HG03045 (cell line): ENCODE data around the gene LAMTOR4.
"Not testable (repeated sequence)": the region's sequence is repeated elsewhere in the genome, so short reads cannot be mapped to it uniquely, and the experiment has no call there.

ENCODE experiments used
- ATAC-seq: cut with Tn5 transposase; IDR thresholded peaks from one replicate; pipeline ENCODE4 v1.9.1; 2021; ENCODE audit warnings: mild to moderate bottlenecking, moderate library complexity; ENCODE audit not compliant: unreplicated experiment

LAMTOR4 gene

GRCh38 chr7:100169147-100169850 is 20.6 kb downstream of the LAMTOR4 start:
- ATAC-seq, result no peak

GRCh38 chr7:100170101-100170897 is 21.6 kb downstream of the LAMTOR4 start:
- ATAC-seq, result no peak

DNA sequence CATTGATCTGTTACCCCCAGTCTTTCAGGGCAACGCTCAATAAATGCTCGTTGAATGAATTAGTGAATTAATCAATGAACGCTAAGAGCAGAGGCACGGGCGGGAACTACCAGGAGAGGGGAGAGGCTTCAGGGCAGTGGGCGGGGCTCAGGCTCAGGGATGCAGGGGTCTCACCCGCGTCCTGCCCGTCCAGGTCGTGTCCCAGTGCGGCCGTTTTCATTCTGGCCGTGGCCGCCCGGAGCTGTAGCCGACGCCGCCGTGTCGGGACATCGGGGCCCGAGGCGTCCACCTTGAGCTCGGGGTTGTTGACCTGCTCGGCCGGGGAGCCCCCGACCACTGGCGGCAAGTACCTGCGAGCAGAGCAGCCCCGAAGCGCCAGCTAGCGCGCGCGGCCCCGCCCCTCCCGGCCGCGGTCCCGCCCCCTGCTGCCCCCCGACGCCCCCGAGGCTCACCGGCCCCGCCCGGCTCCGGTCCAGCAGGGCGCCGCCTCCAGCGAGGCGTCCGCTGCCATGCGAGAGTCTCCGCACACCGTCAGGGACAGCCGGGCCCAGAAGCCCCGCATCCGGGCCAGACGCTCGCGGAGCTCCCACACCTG is 22.5 kb downstream of the LAMTOR4 start:
- no peak for ATAC-seq

DNA sequence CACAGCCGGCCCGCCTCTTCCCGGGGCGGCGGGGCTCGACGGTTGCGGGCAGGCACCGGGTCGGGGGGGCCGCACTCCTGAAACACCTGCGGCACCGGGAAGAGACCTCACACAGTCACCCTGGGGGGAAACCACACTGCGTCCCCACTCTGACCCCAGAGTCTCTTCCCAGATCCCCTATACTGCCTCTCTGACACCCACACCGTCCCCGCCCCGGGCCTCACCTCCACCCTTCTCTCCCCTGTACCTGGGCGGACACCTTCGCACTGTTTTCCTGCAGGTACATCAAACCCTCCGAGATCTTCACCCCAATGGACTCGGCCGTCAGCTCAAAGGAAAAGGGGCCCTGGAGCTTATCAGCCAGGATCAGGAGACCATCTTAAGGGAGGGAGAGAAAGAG is 23.1 kb downstream of the LAMTOR4 start:
- no peak for ATAC-seq

DNA sequence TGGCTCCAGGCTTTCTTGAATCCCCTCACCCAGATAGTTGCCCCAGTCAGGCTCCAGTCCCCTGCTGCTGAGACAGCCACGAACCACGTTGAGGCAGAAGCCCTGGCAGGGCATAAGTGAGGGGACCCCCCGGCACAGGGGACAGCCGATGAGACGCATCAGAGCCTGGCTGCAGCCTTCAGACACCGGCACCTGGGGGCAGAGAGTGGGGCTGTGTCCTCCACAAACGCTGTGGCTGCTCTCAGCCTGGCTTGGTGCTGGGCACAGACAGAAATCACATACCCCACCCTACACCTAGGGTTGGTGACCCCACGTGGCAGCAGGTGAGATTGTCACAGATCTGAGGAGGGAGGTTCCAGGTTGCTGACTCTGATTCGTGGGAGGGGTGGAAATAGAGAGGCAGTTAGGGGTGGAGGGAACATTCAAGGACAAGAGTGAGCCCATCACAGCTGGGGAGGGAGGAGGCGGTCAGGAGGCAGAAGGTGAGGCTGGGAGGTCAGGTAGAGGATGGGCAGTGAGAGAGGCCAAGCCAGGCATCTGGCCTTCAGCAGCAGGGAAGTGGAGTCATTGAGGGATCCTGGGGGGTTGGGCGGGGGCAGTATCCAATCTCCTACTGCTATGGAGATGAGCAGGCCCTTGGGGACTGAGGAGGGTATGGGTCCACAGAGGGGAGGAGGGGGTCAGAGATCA is 25.2 kb downstream of the LAMTOR4 start:
- no peak for ATAC-seq

GRCh38 chr7:100174582-100174981 is 25.9 kb downstream of the LAMTOR4 start:
- no peak for ATAC-seq

DNA sequence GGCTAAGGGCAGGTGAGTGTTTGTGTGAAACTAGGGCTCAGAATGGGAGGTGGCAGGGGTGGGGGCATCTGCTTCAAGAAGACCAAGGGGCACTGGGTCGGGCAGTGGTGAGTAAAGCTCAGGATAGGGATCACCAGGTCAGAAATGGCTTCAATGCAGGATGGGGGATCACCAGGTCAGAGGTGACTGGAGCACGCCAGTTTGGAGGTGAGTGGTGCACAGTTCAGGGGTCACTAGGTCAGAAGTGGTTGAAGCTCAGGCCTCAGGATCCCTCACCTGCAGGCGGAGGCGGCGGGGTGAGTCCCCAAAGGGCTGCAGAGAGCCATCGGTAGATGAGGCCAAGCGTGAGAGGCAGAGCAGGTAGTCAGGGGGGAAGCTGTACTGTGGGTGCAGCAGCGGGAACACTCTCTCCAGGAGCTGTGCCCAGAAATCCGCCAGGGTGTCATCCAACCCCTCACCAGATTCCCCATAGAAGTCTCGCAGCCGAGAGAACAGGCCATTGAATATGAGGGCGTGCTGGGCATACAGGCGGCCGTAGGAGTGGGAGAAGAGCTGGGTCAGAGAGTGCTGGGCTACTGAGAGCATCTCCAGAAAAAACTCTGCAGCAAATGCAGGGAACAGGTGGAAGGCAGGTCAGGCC is 26.7 kb downstream of the LAMTOR4 start:
- no peak for ATAC-seq

DNA sequence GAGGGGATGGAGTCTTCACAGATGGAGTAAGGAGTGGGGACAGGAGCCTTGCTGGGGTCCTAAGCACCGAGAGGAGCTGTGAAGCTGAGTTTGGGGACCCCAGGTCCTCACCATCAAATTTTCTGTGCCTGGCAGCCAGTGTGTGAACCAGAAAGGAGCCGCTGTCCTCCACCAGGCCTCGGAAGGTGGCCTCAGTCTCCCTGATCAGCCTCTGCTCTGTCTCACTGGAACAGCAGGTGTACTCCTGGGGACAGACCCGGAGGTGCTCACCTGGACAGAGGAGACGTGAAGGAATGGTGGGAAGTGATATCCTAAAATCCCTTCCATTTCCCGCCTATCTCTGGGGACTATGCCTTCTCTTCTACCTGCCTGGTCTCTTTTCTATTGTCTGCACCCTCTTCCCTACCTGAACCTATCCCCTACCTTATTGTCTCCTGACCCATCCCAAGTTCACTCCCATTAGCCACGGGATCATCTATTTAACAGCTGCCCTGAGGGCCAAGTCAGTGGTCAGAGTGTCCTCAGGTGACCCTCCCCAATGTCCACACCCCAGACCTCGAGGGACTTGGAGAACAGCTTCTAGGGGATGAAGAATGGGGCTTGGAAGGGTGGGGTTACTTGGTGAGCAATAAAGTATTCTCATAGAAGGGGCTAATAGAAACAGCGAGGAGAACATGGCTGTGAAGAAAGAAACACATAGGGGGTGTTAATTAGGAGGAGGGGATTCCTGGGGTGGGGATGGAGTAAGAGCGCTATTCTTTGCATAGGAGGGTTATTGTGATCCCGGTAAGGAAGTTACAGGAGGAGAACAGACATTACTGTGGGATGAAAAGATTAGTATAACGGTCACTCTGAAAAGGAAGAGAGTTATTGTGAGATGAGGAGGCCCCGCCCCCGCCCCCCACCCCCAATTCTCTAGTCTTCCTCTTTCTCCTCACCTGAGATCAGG is 27.7 kb downstream of the LAMTOR4 start:
- ATAC-seq, result no peak

- peak; percentile 90 for ATAC-seq
Measured at GRCh38 chr7:100177045-100178001, 28.6 kb downstream of the LAMTOR4 start, which contains the start of the genes GPC2 and STAG3. Gene GPC2, minus strand, starts transcription at chr7:100177381. Its CDS starts 182 bp downstream, at chr7:100177199. Gene STAG3, plus strand, starts transcription at chr7:100177918. Its CDS starts 2,639 bp downstream, at chr7:100180557.

- not testable (repeated sequence) for ATAC-seq
Measured at GRCh38 chr7:100180084-100180483, 31.4 kb downstream of the LAMTOR4 start.

- not testable (repeated sequence) for ATAC-seq
Measured at GRCh38 chr7:100182616-100183015, 33.9 kb downstream of the LAMTOR4 start.

DNA sequence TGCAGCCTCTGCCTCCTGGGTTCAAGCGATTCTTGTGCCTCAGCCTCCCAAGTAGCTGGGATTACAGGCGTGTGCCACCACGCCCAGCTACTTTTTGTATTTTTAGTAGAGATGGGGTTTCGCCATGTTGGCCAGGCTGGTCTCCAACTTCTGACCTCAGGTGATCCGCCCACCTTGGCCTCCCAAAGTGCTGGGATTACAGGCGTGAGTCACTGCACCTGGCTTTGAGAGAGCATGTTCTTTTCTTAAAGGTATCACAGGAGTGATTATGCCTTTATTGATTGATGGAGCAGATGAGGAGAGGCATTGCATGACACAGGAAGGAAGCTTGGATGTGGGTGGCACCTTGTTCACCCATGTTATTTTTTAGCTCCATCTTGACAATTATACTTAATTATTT is 34.4 kb downstream of the LAMTOR4 start:
- not testable (repeated sequence) for ATAC-seq

DNA sequence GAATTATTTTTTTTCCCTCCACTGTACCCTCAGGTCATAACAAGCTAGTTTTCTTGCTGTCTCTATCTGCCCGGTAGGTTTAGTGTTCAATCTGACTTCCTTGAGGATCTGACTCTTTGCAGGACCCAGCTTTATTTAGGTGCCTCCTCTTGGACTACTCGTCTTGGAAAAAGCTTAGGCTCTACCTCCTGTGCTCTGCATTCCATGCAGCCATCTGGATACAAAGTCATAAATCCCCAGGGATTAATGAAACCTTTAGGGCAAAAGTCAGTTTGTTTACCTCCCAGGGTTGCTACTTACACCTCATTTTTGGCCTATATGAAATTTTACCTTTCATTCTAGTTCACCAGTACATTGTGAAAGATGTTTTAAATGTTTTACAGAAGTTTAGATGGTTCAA is 37.0 kb downstream of the LAMTOR4 start:
- ATAC-seq, result no peak

DNA sequence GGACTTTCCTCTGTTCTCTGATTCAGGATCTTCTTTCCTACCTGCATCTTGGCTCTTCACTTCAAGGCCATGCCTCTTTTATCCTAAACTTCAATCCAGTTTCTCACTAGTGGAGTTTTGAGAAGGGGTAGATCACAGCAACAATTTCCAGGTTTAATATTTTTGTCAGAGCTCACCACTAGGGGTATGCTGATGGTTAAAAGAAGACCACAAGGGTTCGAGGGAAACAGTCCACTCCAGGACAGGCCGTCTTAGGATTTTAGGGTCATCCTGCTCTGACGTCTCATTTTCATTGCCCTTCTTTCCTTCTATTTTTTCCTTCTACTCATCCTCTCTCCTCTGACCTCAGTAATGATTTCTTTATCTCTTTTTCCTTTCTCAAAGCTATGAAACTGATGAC is 40.3 kb downstream of the LAMTOR4 start:
- ATAC-seq, result no peak

DNA sequence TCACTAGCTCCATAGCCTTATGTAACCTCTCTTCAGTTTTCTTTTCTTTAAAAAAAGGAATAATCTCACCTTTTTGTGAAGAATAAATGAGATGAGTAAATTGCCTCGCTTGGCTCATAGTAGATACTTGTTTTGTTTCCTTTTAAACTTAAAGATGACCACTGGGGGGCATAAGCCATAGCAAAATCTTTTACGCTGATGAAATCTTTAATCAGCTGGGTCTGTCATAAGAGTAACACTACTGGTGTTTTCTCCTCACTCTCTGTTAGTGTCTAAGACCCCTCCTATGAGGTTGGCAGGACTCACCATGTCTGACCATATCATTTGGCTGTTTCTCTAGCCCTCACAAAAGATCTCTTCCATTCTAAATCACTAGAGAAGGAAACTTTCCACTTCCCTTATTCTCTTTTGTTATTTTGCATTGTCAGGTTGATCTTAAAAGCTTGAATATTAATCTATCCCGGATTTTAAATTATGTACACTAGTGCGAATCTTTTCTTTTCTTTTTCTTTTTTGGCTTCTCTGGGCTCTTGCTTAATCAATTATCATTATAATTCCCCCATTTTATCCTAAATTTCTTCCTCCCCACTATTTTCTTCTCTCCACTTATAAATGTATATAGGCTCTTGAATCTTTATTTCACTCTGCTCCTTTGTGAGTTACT is 41.5 kb downstream of the LAMTOR4 start:
- ATAC-seq, result no peak

- no peak for ATAC-seq
Measured at GRCh38 chr7:100191775-100192174, 43.1 kb downstream of the LAMTOR4 start.

GRCh38 chr7:100192281-100192862 is 43.7 kb downstream of the LAMTOR4 start:
- not testable (repeated sequence) for ATAC-seq
